GM12878 (cell line): ENCODE measurements around the gene TARBP1. TPM values are rescaled to one million over a fixed set of nuclear protein-coding genes. Genes with fewer than 3 reads are reported as not detected.

ENCODE experiments used
- ATAC-seq: fragments of 200-7000 bp; cut with Tn5 transposase; 3 replicates; pipeline ENCODE4 v1.9.1; 2020; ENCODE audit warnings: mild to moderate bottlenecking, moderate library complexity
- BruUV-seq: library from RNA; stranded (reverse); fragments of 400-500 nt; replicated peaks from 2 replicates; lab custom pipeline; 2021; lab: Mats Ljungman, UMichigan
- CTCF ChIA-PET: fragments of 300-600 bp; sonication (Branson Sonifier 250); formaldehyde crosslinking; extraction: SDS; loops from one replicate; lab custom pipeline; 2021; ENCODE audit warnings: inconsistent platforms; lab: Yijun Ruan, JAX
- POLR2A ChIA-PET: fragments of 350-600 bp; formaldehyde crosslinking; extraction: SDS; loops from one replicate; lab custom pipeline; 2021; ENCODE audit warnings: inconsistent platforms; lab: Charles Lee
- RAD21 ChIA-PET: fragments of 300-600 bp; sonication (Branson Sonifier 250); formaldehyde crosslinking; loops from one replicate; lab custom pipeline; 2023; ENCODE audit warnings: antibody characterized with exemption; ENCODE audit not compliant: unreplicated experiment; lab: Charles Lee
- SMC1A ChIA-PET: fragments of 300-600 bp; sonication (Branson Sonifier 250); formaldehyde crosslinking; loops from one replicate; lab custom pipeline; 2023; ENCODE audit not compliant: unreplicated experiment, uncharacterized antibody; lab: Charles Lee
- DNase-seq: peaks from one replicate; pipeline ENCODE4 v3.0.0-alpha.2; 2011; ENCODE audit warnings: low read depth, low spot score
- FAIRE-seq: peaks from 3 replicates; lab custom pipeline; 2011; peaks lifted over from hg19 to GRCh38; lab: Jason Lieb, UNC
- H2AFZ ChIP-seq: 2 replicates; pipeline ENCODE4 v1.6.0; 2011; ENCODE audit warnings: low read depth, low read length, control low read depth; ENCODE audit not compliant: control insufficient read depth
- H3K27ac ChIP-seq: 2 replicates; pipeline ENCODE4 v1.5.1; 2011; ENCODE audit warnings: control low read depth; ENCODE audit not compliant: control insufficient read depth, insufficient read depth
- H3K27me3 ChIP-seq, 2 experiments: replicated peaks in 1 of 2; 2 replicates each; pipeline versions ENCODE4 v1.6.0 to v1.6.1; 2011; ENCODE audit warnings: low read length in 1 of 2; ENCODE audit not compliant: control insufficient read depth in 2 of 2, insufficient read depth in 2 of 2
- H3K36me3 ChIP-seq, 2 experiments: 2 replicates each; pipeline ENCODE4 v1.5.1; 2011; ENCODE audit warnings: low read length in 1 of 2; ENCODE audit not compliant: control insufficient read depth in 2 of 2, insufficient read depth in 2 of 2
- H3K4me1 ChIP-seq: 2 replicates; pipeline ENCODE4 v1.6.1; 2011; ENCODE audit warnings: mild to moderate bottlenecking, low read length, moderate library complexity, mixed read lengths; ENCODE audit not compliant: control insufficient read depth, insufficient read depth
- H3K4me2 ChIP-seq: 2 replicates; pipeline ENCODE4 v1.6.0; 2011; ENCODE audit warnings: control low read depth; ENCODE audit not compliant: control insufficient read depth, insufficient read depth
- H3K4me3 ChIP-seq: fragments of 200-600 bp; sonication (generic); 2 replicates; pipeline ENCODE4 v1.5.1; 2016
- H3K79me2 ChIP-seq: 2 replicates; pipeline ENCODE4 v1.6.0; 2011; ENCODE audit warnings: low read length; ENCODE audit not compliant: control insufficient read depth, insufficient read depth
- H3K9ac ChIP-seq: 2 replicates; pipeline ENCODE4 v1.8.0; 2011; ENCODE audit warnings: low read length, control low read depth, mixed read lengths; ENCODE audit not compliant: control insufficient read depth, insufficient read depth
- H3K9me3 ChIP-seq: replicated peaks from 3 replicates; pipeline ENCODE4 v1.5.1; 2011; ENCODE audit warnings: mild to moderate bottlenecking, low read length; ENCODE audit not compliant: control insufficient read depth, insufficient read depth
- H4K20me1 ChIP-seq: 2 replicates; pipeline ENCODE4 v1.6.0; 2011; ENCODE audit not compliant: control insufficient read depth, insufficient read depth
- CBX5 ChIP-seq: sonication (generic); IDR thresholded peaks from 2 replicates; pipeline ENCODE4 v1.6.1; 2016; ENCODE audit warnings: low read depth, moderate library complexity, mild to moderate bottlenecking, inconsistent platforms
- CEBPB ChIP-seq, 2 experiments: fragments of 150-350 bp in 1 of 2; IDR thresholded peaks; 2 replicates each; pipeline ENCODE4 v1.6.1; 2012 to 2014; ENCODE audit warnings: low read depth in 2 of 2, low read length in 2 of 2, borderline replicate concordance in 1 of 2, inconsistent platforms in 1 of 2
- E2F8 ChIP-seq: fragments of 450-650 bp; IDR thresholded peaks from 2 replicates; pipeline ENCODE4 v1.6.1; 2018; ENCODE audit warnings: mild to moderate bottlenecking, low read depth, moderate library complexity; ENCODE audit not compliant: partially characterized antibody
- GABPA ChIP-seq: IDR thresholded peaks from 2 replicates; pipeline ENCODE4 v1.6.1; 2014; ENCODE audit warnings: antibody characterized with exemption, low read depth, mild to moderate bottlenecking, inconsistent platforms
- MYB ChIP-seq: fragments of 150-350 bp; IDR thresholded peaks from 2 replicates; pipeline ENCODE4 v1.6.1; 2014; ENCODE audit warnings: mild to moderate bottlenecking, low read depth, low read length, borderline replicate concordance
- NBN ChIP-seq: fragments of 450-650 bp; IDR thresholded peaks from 2 replicates; pipeline ENCODE4 v1.6.1; 2016
- NFYA ChIP-seq: IDR thresholded peaks from 2 replicates; pipeline ENCODE4 v1.6.1; 2011; ENCODE audit warnings: low read depth, mild to moderate bottlenecking, low read length, improper control_type of control experiment, borderline replicate concordance
- POLR2AphosphoS2 ChIP-seq: IDR thresholded peaks from 2 replicates; pipeline ENCODE4 v1.6.1; 2011; ENCODE audit warnings: low read depth, mild to moderate bottlenecking, low read length, improper control_type of control experiment, moderate library complexity
- RCOR1 ChIP-seq: conservative IDR thresholded peaks from 2 replicates; pipeline ENCODE4 v1.6.1; 2012; ENCODE audit warnings: low read depth, low read length, improper control_type of control experiment
- TARDBP ChIP-seq: IDR thresholded peaks from 2 replicates; pipeline ENCODE4 v1.6.1; 2016; ENCODE audit warnings: borderline replicate concordance
- ZSCAN29 ChIP-seq: fragments of 450-650 bp; IDR thresholded peaks from 2 replicates; pipeline ENCODE4 v1.6.1; 2017; ENCODE audit warnings: mild to moderate bottlenecking, moderate library complexity
- WGBS: methylation state at CpG from one replicate; pipeline ENCODE4 v1.1.6; 2016; ENCODE audit warnings: low lambda C conversion rate; ENCODE audit not compliant: insufficient replicate concordance, insufficient coverage; ENCODE audit errors: missing lambda C conversion rate; 5-methylcytosine and 5-hydroxymethylcytosine counted together
- in situ Hi-C: fragments of 300-500 bp; cut with MboI; formaldehyde crosslinking; loops from 9 replicates; pipeline ENCODE4 v1.14.3; 2018; ENCODE audit warnings: mixed read lengths
- intact Hi-C: fragments of 100-400 bp; cut with micrococcal nuclease; formaldehyde crosslinking; loops from one replicate; pipeline ENCODE4 v1.14.2; 2022; ENCODE audit not compliant: unreplicated experiment
- polyA plus RNA-seq, 11 experiments: library from polyadenylated mRNA; depleted of rRNA in 4 of 11; unstranded in 6 of 11; stranded (reverse) in 5 of 11; fragments of >200 nt; fragmentation: Nextera tagmentation in 4 of 11; fragmentation: Illumina TruSeq in 1 of 11; extraction: Ambion mirVana in 4 of 11; extraction: Trizol in 1 of 11; gene quantifications; 1 replicate in 1 of 11; 2 replicates in 10 of 11; pipeline versions ENCODE4 v1.2.1 to v1.2.3, GENCODE V29; 2011 to 2016; ENCODE audit warnings: inconsistent platforms in 2 of 11, missing spikeins in 2 of 11, low read depth in 1 of 11
- total RNA-seq, 4 experiments: library from RNA; depleted of rRNA in 3 of 4; stranded (reverse); fragments of >200 nt in 3 of 4; fragmentation: Illumina TruSeq in 1 of 4; extraction: Trizol in 1 of 4; gene quantifications; 2 replicates each; pipeline versions ENCODE4 v1.2.1 to v1.2.3, GENCODE V29; 2013 to 2021
- TF ChIP-seq, protein P1 (sequence below): fragments of 450-650 bp; IDR thresholded peaks from 2 replicates; pipeline ENCODE4 v1.6.1; 2017; ENCODE audit warnings: antibody characterized with exemption, mild to moderate bottlenecking, moderate library complexity

Gene TARBP1
- total and polyA plus RNA-seq, 10 of the 15 experiments (the other 5 are each of a cell fraction or from before 2014, with no cell fraction given) = 10.8 to 94.4 (median 35.3) TPM

GRCh38 chr1:234507089-234507488, 28.1 kb upstream of the TARBP1 start:
- DNase-seq = no peak
- POLR2A ChIA-PET = no interaction called here
- BruUV-seq = no TSS peak
- in situ Hi-C loops = no loop called here
- H3K4me3 ChIP-seq = no peak overlapping the region
- intact Hi-C loops = no loop called here
- no peak for TF ChIP-seq CBX5
- no peak for TF ChIP-seq CEBPB (IDR thresholded peaks at IDR 0.05; ENCODE audit: borderline replicate concordance in 1 of 2, low read depth in 2 of 2, low read length in 2 of 2)
- TF ChIP-seq, protein P1, sequence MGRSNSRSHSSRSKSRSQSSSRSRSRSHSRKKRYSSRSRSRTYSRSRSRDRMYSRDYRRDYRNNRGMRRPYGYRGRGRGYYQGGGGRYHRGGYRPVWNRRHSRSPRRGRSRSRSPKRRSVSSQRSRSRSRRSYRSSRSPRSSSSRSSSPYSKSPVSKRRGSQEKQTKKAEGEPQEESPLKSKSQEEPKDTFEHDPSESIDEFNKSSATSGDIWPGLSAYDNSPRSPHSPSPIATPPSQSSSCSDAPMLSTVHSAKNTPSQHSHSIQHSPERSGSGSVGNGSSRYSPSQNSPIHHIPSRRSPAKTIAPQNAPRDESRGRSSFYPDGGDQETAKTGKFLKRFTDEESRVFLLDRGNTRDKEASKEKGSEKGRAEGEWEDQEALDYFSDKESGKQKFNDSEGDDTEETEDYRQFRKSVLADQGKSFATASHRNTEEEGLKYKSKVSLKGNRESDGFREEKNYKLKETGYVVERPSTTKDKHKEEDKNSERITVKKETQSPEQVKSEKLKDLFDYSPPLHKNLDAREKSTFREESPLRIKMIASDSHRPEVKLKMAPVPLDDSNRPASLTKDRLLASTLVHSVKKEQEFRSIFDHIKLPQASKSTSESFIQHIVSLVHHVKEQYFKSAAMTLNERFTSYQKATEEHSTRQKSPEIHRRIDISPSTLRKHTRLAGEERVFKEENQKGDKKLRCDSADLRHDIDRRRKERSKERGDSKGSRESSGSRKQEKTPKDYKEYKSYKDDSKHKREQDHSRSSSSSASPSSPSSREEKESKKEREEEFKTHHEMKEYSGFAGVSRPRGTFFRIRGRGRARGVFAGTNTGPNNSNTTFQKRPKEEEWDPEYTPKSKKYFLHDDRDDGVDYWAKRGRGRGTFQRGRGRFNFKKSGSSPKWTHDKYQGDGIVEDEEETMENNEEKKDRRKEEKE = no peak
- TF ChIP-seq GABPA = no peak
- TF ChIP-seq TARDBP = no peak
- no peak for TF ChIP-seq POLR2AphosphoS2
- no peak for TF ChIP-seq ZSCAN29
- TF ChIP-seq E2F8 = no peak
- TF ChIP-seq NFYA = no peak
- TF ChIP-seq NBN = no peak
- TF ChIP-seq MYB = no peak
- no peak for TF ChIP-seq RCOR1
- TF ChIP-seq, all 136 proteins: peak for 0
- no peak overlapping the region for H3K9ac ChIP-seq
- no peak overlapping the region for H3K4me2 ChIP-seq
- FAIRE-seq = no peak
- no peak overlapping the region for H3K27ac ChIP-seq
- no peaks in the 10 kb centered on the region for H3K4me1 ChIP-seq
- ChIA-PET SMC1A (no interaction called here), RAD21 (no interaction called here), CTCF (no interaction called here)
- H2AFZ ChIP-seq = no peak overlapping the region
- WGBS = 46% methylated on average over 2 of the region's 2 CpGs
- no peaks in the 10 kb centered on the region for H3K36me3 ChIP-seq
- H3K79me2 ChIP-seq = no peaks in the 10 kb centered on the region
- H3K27me3 ChIP-seq = no peaks in the 10 kb centered on the region
- peaks cover 6% of the 10 kb centered on the region; the same call in 2 of the 3 replicates for H3K9me3 ChIP-seq
- H4K20me1 ChIP-seq = no peaks in the 10 kb centered on the region
- ATAC-seq = no peak
